IMR-90 (cell line): Measurements from ENCODE around the gene TRMT2A. TPM values are rescaled to one million over a fixed set of nuclear protein-coding genes. Genes with fewer than 3 reads are reported as not detected.

Experiments used
- ATAC-seq: fragments of 200-7000 bp; cut with Tn5 transposase; 2 replicates; pipeline ENCODE4 v1.9.1; 2020; ENCODE audit warnings: low read depth, mild to moderate bottlenecking, moderate library complexity
- BruUV-seq: library from RNA; stranded (reverse); fragments of 400-500 nt; replicated peaks from 2 replicates; lab custom pipeline; 2021; lab: Mats Ljungman, UMichigan
- CTCF ChIA-PET: fragments of 300-600 bp; formaldehyde crosslinking; extraction: SDS; loops from one replicate; lab custom pipeline; 2021; ENCODE audit warnings: antibody characterized with exemption; lab: Yijun Ruan, JAX
- POLR2A ChIA-PET: fragments of 300-600 bp; sonication (Branson Sonifier 250); formaldehyde crosslinking; loops from one replicate; lab custom pipeline; 2022; ENCODE audit warnings: antibody characterized with exemption; ENCODE audit not compliant: unreplicated experiment; lab: Charles Lee
- DNase-seq: peaks from one replicate; pipeline ENCODE4 v3.0.0; 2013
- H2AFZ ChIP-seq: replicated peaks from 2 replicates; pipeline ENCODE3; 2013; ENCODE audit warnings: low read length, mild to moderate bottlenecking; ENCODE audit not compliant: poor library complexity
- H2AK5ac ChIP-seq: 2 replicates; pipeline ENCODE4 v1.6.1; 2013; ENCODE audit warnings: low read depth, low read length, inconsistent platforms
- H2AK9ac ChIP-seq: replicated peaks from 2 replicates; pipeline ENCODE3; 2013; ENCODE audit warnings: mild to moderate bottlenecking, low read depth, low read length, moderate library complexity; ENCODE audit not compliant: poor library complexity
- H2BK120ac ChIP-seq: 2 replicates; pipeline ENCODE4 v1.6.1; 2013; ENCODE audit warnings: low read depth, low read length, inconsistent platforms
- H2BK15ac ChIP-seq: 3 replicates; pipeline ENCODE4 v1.6.1; 2013; ENCODE audit warnings: low read depth, low read length, inconsistent platforms
- H2BK20ac ChIP-seq: 2 replicates; pipeline ENCODE4 v1.6.1; 2013; ENCODE audit warnings: low read depth, mild to moderate bottlenecking, inconsistent platforms, low read length, moderate library complexity
- H2BK5ac ChIP-seq: 2 replicates; pipeline ENCODE4 v1.6.1; 2013; ENCODE audit warnings: mild to moderate bottlenecking, low read depth, low read length, inconsistent platforms; ENCODE audit not compliant: poor library complexity, severe bottlenecking
- H3K14ac ChIP-seq: replicated peaks from 2 replicates; pipeline ENCODE4 v1.6.1; 2013; ENCODE audit warnings: low read depth, low read length, inconsistent platforms
- H3K18ac ChIP-seq: 2 replicates; pipeline ENCODE4 v1.6.1; 2013; ENCODE audit warnings: low read depth, low read length, control low read depth
- H3K23ac ChIP-seq: 2 replicates; pipeline ENCODE4 v1.6.1; 2013; ENCODE audit warnings: low read depth, low read length, inconsistent platforms
- H3K27ac ChIP-seq: 2 replicates; pipeline ENCODE4 v1.5.1; 2013; ENCODE audit warnings: mild to moderate bottlenecking, control low read depth, low read length; ENCODE audit not compliant: insufficient read depth
- H3K27me3 ChIP-seq: 2 replicates; pipeline ENCODE4 v1.6.1; 2013; ENCODE audit warnings: low read length; ENCODE audit not compliant: control insufficient read depth, insufficient read depth
- H3K36me3 ChIP-seq: 2 replicates; pipeline ENCODE4 v1.6.1; 2013; ENCODE audit warnings: low read length, mixed read lengths; ENCODE audit not compliant: control insufficient read depth, insufficient read depth
- H3K4ac ChIP-seq: 2 replicates; pipeline ENCODE4 v1.6.1; 2013; ENCODE audit warnings: low read depth, low read length, inconsistent platforms
- H3K4me1 ChIP-seq: 2 replicates; pipeline ENCODE4 v1.6.1; 2013; ENCODE audit warnings: low read length, mixed read lengths; ENCODE audit not compliant: control insufficient read depth, insufficient read depth
- H3K4me2 ChIP-seq: 2 replicates; pipeline ENCODE4 v1.6.1; 2013; ENCODE audit warnings: low read depth, mild to moderate bottlenecking, control low read depth, low read length, moderate library complexity
- H3K4me3 ChIP-seq: 2 replicates; pipeline ENCODE4 v1.5.1; 2013; ENCODE audit warnings: low read depth, mild to moderate bottlenecking, control low read depth, low read length, moderate library complexity; ENCODE audit not compliant: insufficient read depth
- H3K56ac ChIP-seq: 2 replicates; pipeline ENCODE4 v1.6.1; 2013; ENCODE audit warnings: low read length, inconsistent platforms; ENCODE audit not compliant: insufficient read depth; ENCODE audit errors: extremely low read depth
- H3K79me1 ChIP-seq, 2 experiments: 2 replicates each; pipeline ENCODE4 v1.6.1; 2013; ENCODE audit warnings: low read length in 2 of 2, inconsistent platforms in 1 of 2, low read depth in 1 of 2
- H3K9ac ChIP-seq: 2 replicates; pipeline ENCODE4 v1.6.1; 2013; ENCODE audit warnings: low read depth, low read length, control low read depth
- H3K9me1 ChIP-seq: 2 replicates; pipeline ENCODE4 v1.6.1; 2013; ENCODE audit warnings: low read length, inconsistent platforms; ENCODE audit not compliant: insufficient read depth
- H3K9me3 ChIP-seq: 2 replicates; pipeline ENCODE4 v1.6.1; 2013; ENCODE audit warnings: low read length; ENCODE audit not compliant: control insufficient read depth, insufficient read depth
- H4K20me1 ChIP-seq: 2 replicates; pipeline ENCODE4 v1.6.1; 2013; ENCODE audit warnings: low read length, inconsistent platforms; ENCODE audit not compliant: insufficient read depth
- H4K5ac ChIP-seq: 2 replicates; pipeline ENCODE4 v1.6.1; 2013; ENCODE audit warnings: mild to moderate bottlenecking, low read depth, low read length, control low read depth
- H4K8ac ChIP-seq, 2 experiments: 2 replicates each; pipeline ENCODE4 v1.6.1; 2013; ENCODE audit warnings: low read depth in 2 of 2, low read length in 2 of 2, control low read depth in 1 of 2, inconsistent platforms in 1 of 2
- H4K91ac ChIP-seq: 2 replicates; pipeline ENCODE4 v1.6.1; 2013; ENCODE audit warnings: low read depth, low read length, inconsistent platforms; ENCODE audit not compliant: insufficient read depth
- BHLHE40 ChIP-seq: fragments of 150-350 bp; IDR thresholded peaks from 2 replicates; pipeline ENCODE4 v1.6.1; 2016; ENCODE audit warnings: mild to moderate bottlenecking, low read depth, low read length
- CEBPB ChIP-seq: IDR thresholded peaks from 2 replicates; pipeline ENCODE4 v1.6.1; 2012; ENCODE audit warnings: low read depth, low read length, improper control_type of control experiment
- CHD1 ChIP-seq: IDR thresholded peaks from 2 replicates; pipeline ENCODE4 v1.6.1; 2012; ENCODE audit warnings: low read depth, low read length, improper control_type of control experiment
- ELK1 ChIP-seq: fragments of 150-350 bp; IDR thresholded peaks from 2 replicates; pipeline ENCODE4 v1.6.1; 2016; ENCODE audit warnings: low read depth, mild to moderate bottlenecking, low read length, moderate library complexity, borderline replicate concordance
- FOS ChIP-seq: fragments of 150-350 bp; IDR thresholded peaks from 2 replicates; pipeline ENCODE4 v1.6.1; 2016; ENCODE audit warnings: low read depth, low read length
- MAFK ChIP-seq: IDR thresholded peaks from 2 replicates; pipeline ENCODE4 v1.6.1; 2012; ENCODE audit warnings: low read depth, low read length, improper control_type of control experiment
- MAZ ChIP-seq: IDR thresholded peaks from 2 replicates; pipeline ENCODE4 v1.6.1; 2012; ENCODE audit warnings: low read depth, mild to moderate bottlenecking, low read length, improper control_type of control experiment, moderate library complexity, borderline replicate concordance
- MXI1 ChIP-seq: IDR thresholded peaks from 2 replicates; pipeline ENCODE4 v1.6.1; 2012; ENCODE audit warnings: low read depth, mild to moderate bottlenecking, low read length, moderate library complexity, borderline replicate concordance
- NFE2L2 ChIP-seq: fragments of 150-350 bp; IDR thresholded peaks from 2 replicates; pipeline ENCODE4 v1.6.1; 2016; ENCODE audit warnings: low read depth, mild to moderate bottlenecking, low read length
- POLR2A ChIP-seq: IDR thresholded peaks from 2 replicates; pipeline ENCODE4 v1.6.1; 2012; ENCODE audit warnings: mild to moderate bottlenecking, low read depth, low read length
- RAD21 ChIP-seq: IDR thresholded peaks from 2 replicates; pipeline ENCODE4 v1.6.1; 2012; ENCODE audit warnings: low read length, improper control_type of control experiment
- RCOR1 ChIP-seq: IDR thresholded peaks from 2 replicates; pipeline ENCODE4 v1.6.1; 2012; ENCODE audit warnings: mild to moderate bottlenecking, low read length, improper control_type of control experiment; ENCODE audit not compliant: insufficient replicate concordance
- RFX5 ChIP-seq: IDR thresholded peaks from 2 replicates; pipeline ENCODE4 v1.8.0; 2012; ENCODE audit warnings: low read depth, mild to moderate bottlenecking, low read length, moderate library complexity
- SMC3 ChIP-seq: fragments of 150-350 bp; IDR thresholded peaks from 2 replicates; pipeline ENCODE4 v1.6.1; 2016; ENCODE audit warnings: low read depth, mild to moderate bottlenecking, antibody characterized with exemption, low read length, moderate library complexity
- WGBS, 2 experiments: methylation state at CpG; one replicate each; pipeline versions ENCODE4 v1.1.5 to v1.1.7; 2013; ENCODE audit warnings: missing lambda C conversion rate in 2 of 2; ENCODE audit not compliant: insufficient read length in 1 of 2; ENCODE audit errors: extremely low coverage in 2 of 2; 5-methylcytosine and 5-hydroxymethylcytosine counted together
- dilution Hi-C: fragments of 300-500 bp; cut with HindIII; formaldehyde crosslinking; loops from one replicate; pipeline ENCODE4 v1.14.3; 2018; ENCODE audit warnings: low sequenced_read_pairs; ENCODE audit not compliant: unreplicated experiment
- in situ Hi-C: fragments of 300-500 bp; cut with MboI; formaldehyde crosslinking; loops from 3 replicates; pipeline ENCODE4 v1.14.3; 2019; ENCODE audit warnings: low sequenced_read_pairs, inconsistent platforms, mixed read lengths
- intact Hi-C: fragments of 100-400 bp; cut with micrococcal nuclease; formaldehyde crosslinking; loops from 2 replicates; pipeline ENCODE4 v1.10.0; 2022
- polyA plus RNA-seq, 3 experiments: library from polyadenylated mRNA; depleted of rRNA; stranded (reverse); fragments of >200 nt; gene quantifications; 2 replicates each; pipeline ENCODE4 v1.2.3, GENCODE V29; 2012; ENCODE audit warnings: low replicate concordance in 1 of 3
- total RNA-seq: library from RNA; depleted of rRNA; stranded (reverse); fragments of >200 nt; gene quantifications from 2 replicates; pipeline ENCODE4 v1.2.3, GENCODE V29; 2012
- TF ChIP-seq, protein P1 (sequence below): conservative IDR thresholded peaks from 2 replicates; pipeline ENCODE4 v1.5.1; 2012; ENCODE audit warnings: mild to moderate bottlenecking, low read depth, low read length, improper control_type of control experiment
- TF ChIP-seq, protein P2 (sequence below): fragments of 150-350 bp; IDR thresholded peaks from 2 replicates; pipeline ENCODE4 v1.6.1; 2017; ENCODE audit warnings: mild to moderate bottlenecking, antibody characterized with exemption, low read length, low read depth

The TRMT2A gene
- total and polyA plus RNA-seq, 2 of the 4 experiments (the other 2 are of a cell fraction): 22.0 to 39.1 TPM

DNA sequence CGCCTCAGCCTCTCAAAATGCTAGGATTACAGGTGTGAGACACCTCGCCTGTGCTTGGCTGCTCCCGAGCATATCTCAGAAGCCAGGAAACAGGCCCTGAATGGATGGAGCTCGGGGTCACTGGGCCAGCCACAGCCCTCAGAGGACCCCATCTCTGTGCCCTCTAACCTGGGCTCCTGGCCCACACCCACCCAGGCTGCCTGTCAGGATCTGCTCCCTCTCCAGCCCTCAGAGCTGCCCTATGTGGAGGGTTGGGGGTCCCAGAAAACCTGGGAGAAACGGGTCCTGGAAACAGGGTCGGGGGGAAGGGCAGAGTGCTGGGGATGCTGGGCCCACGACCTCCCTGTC lies 39.0 kb upstream of the TRMT2A start:
- TF ChIP-seq MXI1: no peak
- TF ChIP-seq, protein P1, sequence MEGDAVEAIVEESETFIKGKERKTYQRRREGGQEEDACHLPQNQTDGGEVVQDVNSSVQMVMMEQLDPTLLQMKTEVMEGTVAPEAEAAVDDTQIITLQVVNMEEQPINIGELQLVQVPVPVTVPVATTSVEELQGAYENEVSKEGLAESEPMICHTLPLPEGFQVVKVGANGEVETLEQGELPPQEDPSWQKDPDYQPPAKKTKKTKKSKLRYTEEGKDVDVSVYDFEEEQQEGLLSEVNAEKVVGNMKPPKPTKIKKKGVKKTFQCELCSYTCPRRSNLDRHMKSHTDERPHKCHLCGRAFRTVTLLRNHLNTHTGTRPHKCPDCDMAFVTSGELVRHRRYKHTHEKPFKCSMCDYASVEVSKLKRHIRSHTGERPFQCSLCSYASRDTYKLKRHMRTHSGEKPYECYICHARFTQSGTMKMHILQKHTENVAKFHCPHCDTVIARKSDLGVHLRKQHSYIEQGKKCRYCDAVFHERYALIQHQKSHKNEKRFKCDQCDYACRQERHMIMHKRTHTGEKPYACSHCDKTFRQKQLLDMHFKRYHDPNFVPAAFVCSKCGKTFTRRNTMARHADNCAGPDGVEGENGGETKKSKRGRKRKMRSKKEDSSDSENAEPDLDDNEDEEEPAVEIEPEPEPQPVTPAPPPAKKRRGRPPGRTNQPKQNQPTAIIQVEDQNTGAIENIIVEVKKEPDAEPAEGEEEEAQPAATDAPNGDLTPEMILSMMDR: no peak
- TF ChIP-seq RAD21: no peak
- TF ChIP-seq, protein P2, sequence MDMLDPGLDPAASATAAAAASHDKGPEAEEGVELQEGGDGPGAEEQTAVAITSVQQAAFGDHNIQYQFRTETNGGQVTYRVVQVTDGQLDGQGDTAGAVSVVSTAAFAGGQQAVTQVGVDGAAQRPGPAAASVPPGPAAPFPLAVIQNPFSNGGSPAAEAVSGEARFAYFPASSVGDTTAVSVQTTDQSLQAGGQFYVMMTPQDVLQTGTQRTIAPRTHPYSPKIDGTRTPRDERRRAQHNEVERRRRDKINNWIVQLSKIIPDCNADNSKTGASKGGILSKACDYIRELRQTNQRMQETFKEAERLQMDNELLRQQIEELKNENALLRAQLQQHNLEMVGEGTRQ: no peak
- no peak for TF ChIP-seq NFE2L2
- no peak for TF ChIP-seq CEBPB
- no peak for TF ChIP-seq RFX5
- no peak for TF ChIP-seq MAZ
- no peak for TF ChIP-seq MAFK
- TF ChIP-seq ELK1: no peak
- TF ChIP-seq FOS: no peak
- TF ChIP-seq BHLHE40: no peak
- no peak for TF ChIP-seq SMC3
- no peak for TF ChIP-seq POLR2A
- TF ChIP-seq CHD1: no peak
- no peak for TF ChIP-seq RCOR1
- dilution Hi-C loops: no loop called here
- no peak overlapping the region for H2AK5ac ChIP-seq
- ChIA-PET CTCF (no interaction called here), POLR2A (no interaction called here)
- H2BK15ac ChIP-seq: no peak overlapping the region
- H2BK20ac ChIP-seq: no peak overlapping the region
- in situ Hi-C loops: loop anchor here (5.0 to 10.0 kb wide), 2 partner anchors 136 to 299 kb away; no protein-coding TSS in a partner anchor
- H3K56ac ChIP-seq: no peak overlapping the region
- H3K9me3 ChIP-seq: no peaks in the 10 kb centered on the region
- H3K9ac ChIP-seq: no peak overlapping the region
- no peak overlapping the region for H2AFZ ChIP-seq
- BruUV-seq: no TSS peak
- H2BK5ac ChIP-seq: no peak overlapping the region
- H3K4me3 ChIP-seq: no peak overlapping the region
- H4K5ac ChIP-seq: no peak overlapping the region
- no peak overlapping the region for H3K14ac ChIP-seq
- no peaks in the 10 kb centered on the region for H3K79me1 ChIP-seq
- ATAC-seq: no peak
- H4K20me1 ChIP-seq: peaks cover 11% of the 10 kb centered on the region; the same call in 1 of the 2 replicates
- H3K27me3 ChIP-seq: peaks cover 9% of the 10 kb centered on the region; the same call in 1 of the 2 replicates
- no peak overlapping the region for H3K18ac ChIP-seq
- H2AK9ac ChIP-seq: no peak overlapping the region
- H3K36me3 ChIP-seq: no peaks in the 10 kb centered on the region
- DNase-seq: no peak
- no peak overlapping the region for H2BK120ac ChIP-seq
- H3K27ac ChIP-seq: no peak overlapping the region
- H3K4me2 ChIP-seq: no peak overlapping the region
- WGBS, 2 experiments: 62% methylated on average over 2 of the region's 7 CpGs; no CpG with 5 or more reads in 1 of the 2 experiments
- H3K4me1 ChIP-seq: peaks cover 8% of the 10 kb centered on the region
- intact Hi-C loops: loop anchor here (2.0 to 5.0 kb wide), 2 partner anchors 113 to 301 kb away; partner anchors contain the start of gene RTN4R
- H3K23ac ChIP-seq: no peak overlapping the region
- H4K8ac ChIP-seq: no peak overlapping the region
- no peak overlapping the region for H3K4ac ChIP-seq
- no peaks in the 10 kb centered on the region for H3K9me1 ChIP-seq
- H4K91ac ChIP-seq: no peak overlapping the region
